Choroid plexus epithelial cell (primary cell): ENCODE measurements around the gene CHPF.

Source experiments
- DNase-seq: peaks from one replicate; pipeline ENCODE4 v3.0.0-alpha.2; 2010; ENCODE audit warnings: low read depth
- H3K4me3 ChIP-seq: 2 replicates; pipeline ENCODE4 v1.5.1; 2011; ENCODE audit warnings: low read depth, mild to moderate bottlenecking, control low read depth, low read length, moderate library complexity
- CTCF ChIP-seq: conservative IDR thresholded peaks from 2 replicates; pipeline ENCODE4 v1.5.1; 2011; ENCODE audit warnings: low read depth, mild to moderate bottlenecking, control low read depth, inconsistent platforms, low read length, moderate library complexity

Gene CHPF

GRCh38 chr2:219493086-219493485 lies 50.5 kb downstream of the CHPF start:
- DNase-seq, result no peak
- H3K4me3 ChIP-seq, result no peak overlapping the region
- TF ChIP-seq CTCF, result no peak

GRCh38 chr2:219492575-219492974 lies 51.0 kb downstream of the CHPF start:
- H3K4me3 ChIP-seq, result no peak overlapping the region
- no peak for DNase-seq
- TF ChIP-seq CTCF, result no peak

DNA sequence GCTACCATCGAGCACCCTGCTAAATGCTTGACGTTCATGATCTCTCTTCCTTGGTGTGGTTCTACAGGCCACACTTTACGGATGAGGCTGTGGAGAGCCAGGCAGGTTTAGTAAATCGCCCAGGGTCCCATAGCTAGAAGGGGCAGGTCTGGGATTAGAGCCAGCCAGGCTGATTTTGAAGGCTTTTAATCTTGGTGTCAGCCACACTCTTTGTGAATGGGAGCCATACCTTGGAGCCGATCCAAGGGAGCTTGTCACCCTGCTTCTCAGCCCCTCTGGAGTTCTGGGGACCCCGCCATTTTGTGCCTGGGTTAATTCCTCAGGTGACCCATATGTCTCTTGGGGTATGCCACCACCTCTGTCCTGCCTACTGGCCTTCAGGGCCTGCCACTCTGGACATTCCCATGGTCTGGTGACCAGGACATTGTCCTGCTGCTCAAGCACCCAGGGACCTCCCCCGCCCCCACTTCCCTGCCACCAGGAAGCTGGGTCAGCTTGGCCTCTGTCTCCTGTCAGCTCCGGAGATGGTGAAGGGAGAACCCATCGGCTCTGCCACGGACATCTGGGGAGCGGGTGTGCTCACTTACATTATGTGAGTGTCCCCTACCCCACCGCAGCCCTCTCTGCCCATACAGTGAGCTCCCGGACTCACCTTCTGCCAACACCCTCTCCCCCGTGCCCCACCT lies 52.2 kb downstream of the CHPF start:
- no peak for TF ChIP-seq CTCF
- H3K4me3 ChIP-seq, result no peak overlapping the region
- DNase-seq, result no peak

DNA sequence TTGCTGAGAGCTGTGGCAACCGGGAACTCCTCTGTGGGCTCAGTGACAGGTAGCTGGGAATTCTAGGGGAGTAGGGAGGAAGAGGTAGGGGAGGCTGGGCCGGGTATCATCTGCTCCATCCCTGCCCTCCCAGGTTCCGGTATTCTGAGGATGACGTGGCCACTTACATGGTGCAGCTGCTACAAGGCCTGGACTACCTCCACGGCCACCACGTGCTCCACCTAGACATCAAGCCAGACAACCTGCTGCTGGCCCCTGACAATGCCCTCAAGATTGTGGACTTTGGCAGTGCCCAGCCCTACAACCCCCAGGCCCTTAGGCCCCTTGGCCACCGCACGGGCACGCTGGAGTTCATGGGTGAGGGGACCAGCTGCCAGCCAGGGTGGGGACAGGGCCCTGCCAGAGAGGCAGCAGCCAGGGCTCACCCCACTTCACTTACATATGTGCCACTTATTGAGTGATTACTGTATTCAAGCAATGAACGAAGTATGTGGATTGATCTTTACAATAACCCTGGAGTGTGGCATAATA lies 52.9 kb downstream of the CHPF start:
- TF ChIP-seq CTCF, result no peak
- no peak overlapping the region for H3K4me3 ChIP-seq
- no peak for DNase-seq

GRCh38 chr2:219490186-219490585 lies 53.4 kb downstream of the CHPF start:
- peak; percentile 17 for TF ChIP-seq CTCF
- no peak overlapping the region for H3K4me3 ChIP-seq
- DNase-seq, result no peak

- TF ChIP-seq CTCF, result no peak
- no peak for DNase-seq
- H3K4me3 ChIP-seq, result no peak overlapping the region
Observed at GRCh38 chr2:219489315-219489714, 54.3 kb downstream of the CHPF start.
